Psoas muscle (tissue), 8 donors: ENCODE measurements around the gene WBP11. TPM values are rescaled to one million over a fixed set of nuclear protein-coding genes. Genes with fewer than 3 reads are reported as not detected.

Source experiments
- ATAC-seq, 4 donors: fragments of 200-7000 bp; cut with Tn5 transposase; one replicate each; pipeline ENCODE4 v1.9.1; 2020; ENCODE audit warnings: moderate library complexity in 3 of 4, mild to moderate bottlenecking in 2 of 4
- DNase-seq, 2 donors: peaks; one replicate each; pipeline ENCODE4 v3.0.0-alpha.2; 2020
- H3K27ac ChIP-seq: fragments of 200-600 bp; one replicate; pipeline ENCODE4 v1.8.0; 2022
- H3K27me3 ChIP-seq, 3 donors: fragments of 200-600 bp in 1 of 3; one replicate each; pipeline versions ENCODE4 v1.6.1 to v1.8.0; 2013 to 2022; ENCODE audit warnings: low read length in 2 of 3, mild to moderate bottlenecking in 2 of 3, moderate library complexity in 1 of 3; ENCODE audit not compliant: insufficient read depth in 3 of 3
- H3K36me3 ChIP-seq, 2 donors: fragments of 200-600 bp in 1 of 2; one replicate each; pipeline versions ENCODE4 v1.6.1 to v1.8.0; 2013 to 2022; ENCODE audit warnings: low read depth in 1 of 2, mild to moderate bottlenecking in 1 of 2, moderate library complexity in 1 of 2; ENCODE audit not compliant: insufficient read depth in 1 of 2
- H3K4me1 ChIP-seq: fragments of 200-600 bp; one replicate; pipeline ENCODE4 v1.8.0; 2022
- H3K4me3 ChIP-seq: fragments of 200-600 bp; one replicate; pipeline ENCODE4 v1.8.0; 2022; ENCODE audit warnings: mild to moderate bottlenecking
- H3K9me3 ChIP-seq: fragments of 200-600 bp; one replicate; pipeline ENCODE4 v1.8.0; 2022
- WGBS, 3 donors: extraction: QIAGEN DNeasy Blood & Tissue Kit; methylation state at CpG; one replicate each; pipeline versions ENCODE4 v1.1.6 to v1.1.7; 2013; 5-methylcytosine and 5-hydroxymethylcytosine counted together
- intact Hi-C, 2 donors: fragments of 100-400 bp; cut with DNase I; formaldehyde crosslinking; loops; one replicate each; pipeline versions ENCODE4 v1.11.0 to v1.14.2; 2022
- polyA plus RNA-seq, 3 donors: library from polyadenylated mRNA; stranded (reverse); fragments of 200-250 nt; gene quantifications; one replicate each; pipeline ENCODE4 v1.2.3, GENCODE V29; 2013
- total RNA-seq, 4 donors: library from RNA; stranded (reverse); fragmentation: NEBNext Ultra II Directional in 2 of 4; extraction: Animal tissue kit (Norgen Biotek cat#: 25700) in 2 of 4; gene quantifications; one replicate each; pipeline versions ENCODE4 v1.2.1 to v1.2.4, GENCODE V29; 2021 to 2023
- TF ChIP-seq, protein P1 (sequence below): fragments of 200-600 bp; IDR thresholded peaks from one replicate; pipeline ENCODE4 v1.8.0; 2022; ENCODE audit warnings: antibody characterized with exemption
- donor health status: healthy with polysubstance abuse.
- donor health status: DM: no; HTN: no; CAD: no; lungs with moderate emphysema.
- donor health status: Bipolar disorder and iron deficiency.
- donor health status: healthy.
- donor health status: DM: yes; HTN: yes; CAD: no.
- donor health status: DM: no; HTN: no; CAD: no.
- donor health status: DM: no; HTN: no; CAD: no.
- donor health status: DM: yes; HTN: yes; CAD: no.

Gene WBP11
- total and polyA plus RNA-seq, 7 donors = 22.7 to 68.0 (median 48.7) TPM

DNA sequence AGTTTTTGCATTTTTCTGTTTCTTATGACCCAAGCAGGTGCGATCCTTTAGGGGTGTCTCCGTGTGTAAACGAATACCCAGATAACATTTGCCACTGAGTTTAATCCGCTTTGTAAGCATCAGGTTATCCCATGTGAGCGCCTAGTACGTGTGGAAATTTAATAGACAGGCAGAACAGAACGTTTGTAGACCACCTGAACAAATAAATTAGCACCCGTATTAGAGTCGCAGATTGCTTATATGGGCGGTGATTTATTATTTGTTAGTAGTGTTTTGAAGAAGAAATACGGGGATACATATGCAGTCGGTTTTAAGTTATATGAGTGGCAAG lies 517 bp upstream of the WBP11 start:
- TF ChIP-seq, protein P1, sequence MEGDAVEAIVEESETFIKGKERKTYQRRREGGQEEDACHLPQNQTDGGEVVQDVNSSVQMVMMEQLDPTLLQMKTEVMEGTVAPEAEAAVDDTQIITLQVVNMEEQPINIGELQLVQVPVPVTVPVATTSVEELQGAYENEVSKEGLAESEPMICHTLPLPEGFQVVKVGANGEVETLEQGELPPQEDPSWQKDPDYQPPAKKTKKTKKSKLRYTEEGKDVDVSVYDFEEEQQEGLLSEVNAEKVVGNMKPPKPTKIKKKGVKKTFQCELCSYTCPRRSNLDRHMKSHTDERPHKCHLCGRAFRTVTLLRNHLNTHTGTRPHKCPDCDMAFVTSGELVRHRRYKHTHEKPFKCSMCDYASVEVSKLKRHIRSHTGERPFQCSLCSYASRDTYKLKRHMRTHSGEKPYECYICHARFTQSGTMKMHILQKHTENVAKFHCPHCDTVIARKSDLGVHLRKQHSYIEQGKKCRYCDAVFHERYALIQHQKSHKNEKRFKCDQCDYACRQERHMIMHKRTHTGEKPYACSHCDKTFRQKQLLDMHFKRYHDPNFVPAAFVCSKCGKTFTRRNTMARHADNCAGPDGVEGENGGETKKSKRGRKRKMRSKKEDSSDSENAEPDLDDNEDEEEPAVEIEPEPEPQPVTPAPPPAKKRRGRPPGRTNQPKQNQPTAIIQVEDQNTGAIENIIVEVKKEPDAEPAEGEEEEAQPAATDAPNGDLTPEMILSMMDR = no peak
- Histone ChIP-seq H3K9me3 (no peaks in the 10 kb centered on the region), H3K36me3 (peaks cover 3 to 28% of the 10 kb centered on the region in 2 donors), H3K4me1 (peaks cover 23% of the 10 kb centered on the region), H3K4me3 (peak overlapping the region; percentile 94), H3K27ac (peak overlapping the region; percentile 94), H3K27me3 (no peaks in the 10 kb centered on the region)
- DNase-seq (no peak), ATAC-seq (peak; percentile 27 to 63 (median 32))
- WGBS, 3 donors = 0 to 1% (median 0%) methylated on average over 12 of the region's 12 CpGs
- intact Hi-C loops = loop anchor here (2.0 to 10.0 kb wide), 2 partner anchors 29 to 1081 kb away; partner anchors contain the start of gene STRAP (in 1 of the 2)

DNA sequence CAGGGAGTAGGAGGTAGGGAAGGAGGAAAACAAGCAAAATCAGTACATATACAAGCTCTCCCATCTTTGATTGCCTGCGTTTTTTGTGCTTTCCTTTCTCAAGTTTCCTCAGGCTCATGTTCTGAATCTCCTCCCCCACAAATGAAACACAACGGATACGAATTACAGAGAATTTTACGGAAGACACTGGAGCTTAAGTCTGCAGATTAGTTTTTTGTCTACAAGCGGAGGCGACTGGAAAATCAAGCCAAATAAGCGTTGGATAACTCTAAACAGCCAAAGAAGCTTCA lies 612 bp downstream of the WBP11 start:
- Histone ChIP-seq H3K4me1 (peaks cover 23% of the 10 kb centered on the region), H3K27ac (peak overlapping the region; percentile 94), H3K36me3 (peaks cover 3 to 39% of the 10 kb centered on the region in 2 donors), H3K27me3 (no peaks in the 10 kb centered on the region), H3K4me3 (peak overlapping the region; percentile 94), H3K9me3 (no peaks in the 10 kb centered on the region)
- ATAC-seq (no peak), DNase-seq (no peak)
- TF ChIP-seq, protein P1 = no peak
- intact Hi-C loops = loop anchor here (2.0 to 10.0 kb wide), 2 partner anchors 28 to 1082 kb away; partner anchors contain the start of gene STRAP (in 1 of the 2)
- WGBS, 3 donors = 0% methylated on average over 7 of the region's 7 CpGs

DNA sequence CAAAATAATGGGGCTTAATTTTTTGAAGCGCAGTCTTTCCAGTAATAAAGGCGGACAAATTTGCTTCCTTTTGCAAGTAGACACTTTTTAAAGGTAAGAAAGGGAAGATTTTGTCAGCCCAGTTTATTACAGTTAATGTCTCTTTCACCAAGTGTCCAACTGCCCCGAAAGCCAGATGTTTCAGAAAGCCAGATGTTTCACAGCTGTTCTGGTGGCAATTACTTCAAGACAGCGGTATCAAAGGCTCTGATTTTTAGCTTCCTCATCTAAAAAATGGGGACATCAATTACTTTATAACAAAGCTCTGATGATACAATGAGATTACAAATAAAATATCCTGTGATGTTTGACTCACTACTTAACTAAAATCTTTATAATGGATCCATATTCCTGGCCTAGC lies 1.0 kb downstream of the WBP11 start:
- Histone ChIP-seq H3K36me3 (peaks cover 7 to 43% of the 10 kb centered on the region in 2 donors), H3K27ac (peak overlapping the region; percentile 94), H3K9me3 (no peaks in the 10 kb centered on the region), H3K4me3 (peak overlapping the region; percentile 94), H3K4me1 (peaks cover 23% of the 10 kb centered on the region), H3K27me3 (no peaks in the 10 kb centered on the region)
- TF ChIP-seq, protein P1 = no peak
- intact Hi-C loops = loop anchor here (2.0 to 10.0 kb wide), 2 partner anchors 27 to 1083 kb away; partner anchors contain the start of gene STRAP (in 1 of the 2)
- 54 to 59% (median 56%) methylated on average over 4 of the region's 4 CpGs for WGBS, 3 donors
- ATAC-seq (no peak), DNase-seq (no peak)

DNA sequence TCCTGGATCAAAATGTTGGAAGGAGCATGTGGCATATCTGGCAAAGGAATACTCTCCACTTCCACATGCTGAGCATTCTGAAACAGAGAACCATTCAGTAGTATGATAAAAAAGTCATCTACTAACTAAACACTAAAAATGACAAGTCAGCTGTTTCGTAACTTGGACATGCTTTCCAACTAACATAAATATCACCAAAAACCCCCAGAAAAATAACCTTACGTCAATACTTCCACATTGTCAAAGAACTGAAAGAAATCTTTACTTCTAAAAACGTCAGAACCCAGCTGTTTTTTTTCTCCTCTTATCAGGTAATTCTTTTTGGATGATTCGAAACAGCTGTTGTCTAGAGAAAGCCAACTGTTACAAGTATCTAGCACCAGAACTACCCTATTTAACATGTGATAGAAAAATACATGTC lies 8.2 kb downstream of the WBP11 start:
- TF ChIP-seq, protein P1 = no peak
- H3K4me3 ChIP-seq = no peak overlapping the region
- no peak overlapping the region for H3K27ac ChIP-seq
- H3K27me3 ChIP-seq = no peaks in the 10 kb centered on the region
- DNase-seq = no peak
- H3K4me1 ChIP-seq = no peaks in the 10 kb centered on the region
- no peak for ATAC-seq
- no peaks in the 10 kb centered on the region for H3K9me3 ChIP-seq
- intact Hi-C loops = no loop called here
- WGBS, 3 donors = 71 to 74% (median 74%) methylated on average over 4 of the region's 4 CpGs
- peaks cover 11 to 100% of the 10 kb centered on the region in 2 donors for H3K36me3 ChIP-seq

DNA sequence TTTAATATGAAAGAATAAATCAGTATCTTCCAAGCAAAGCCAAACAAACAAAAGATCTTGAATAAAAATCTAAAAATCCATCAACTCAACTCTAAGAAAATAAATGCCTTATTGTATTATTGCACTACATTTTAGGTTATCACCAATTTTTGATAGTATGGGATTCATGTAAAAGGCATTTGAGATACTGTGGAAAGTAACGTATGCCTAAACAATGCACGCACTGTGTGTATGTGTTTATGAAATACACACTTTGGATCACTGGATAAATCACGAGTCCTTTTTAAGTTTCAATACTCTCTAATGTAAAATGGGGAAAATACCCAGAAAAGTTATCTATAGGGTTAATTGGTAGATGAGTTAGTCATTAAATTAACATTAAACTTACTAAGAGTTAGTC lies 17.7 kb downstream of the WBP11 start:
- Histone ChIP-seq H3K4me3 (no peak overlapping the region), H3K9me3 (no peaks in the 10 kb centered on the region), H3K4me1 (no peaks in the 10 kb centered on the region), H3K36me3 (peaks cover 5 to 64% of the 10 kb centered on the region in 2 donors), H3K27me3 (no peaks in the 10 kb centered on the region), H3K27ac (no peak overlapping the region)
- DNase-seq (no peak), ATAC-seq (no peak)
- TF ChIP-seq, protein P1 = no peak
- WGBS, 3 donors = 90 to 97% (median 91%) methylated on average over 3 of the region's 3 CpGs
- intact Hi-C loops = no loop called here
